CD4-positive, alpha-beta T cell (primary cell): ENCODE data around the gene PTPRD. TPM values are rescaled to one million over a fixed set of nuclear protein-coding genes. Genes with fewer than 3 reads are reported as not detected.

Experiments
- ATAC-seq: fragments of 200-7000 bp; cut with Tn5 transposase; one replicate; pipeline ENCODE4 v1.10.0; 2022; ENCODE audit warnings: mild to moderate bottlenecking; ENCODE audit not compliant: poor library complexity
- CTCF ChIA-PET: fragments of 350-600 bp; sonication (Branson Sonifier 250); formaldehyde crosslinking; loops from one replicate; lab custom pipeline; 2021; ENCODE audit warnings: antibody characterized with exemption, inconsistent platforms; lab: Charles Lee
- POLR2A ChIA-PET: fragments of 350-600 bp; sonication (Branson Sonifier 250); formaldehyde crosslinking; loops from one replicate; lab custom pipeline; 2021; ENCODE audit warnings: antibody characterized with exemption, inconsistent platforms; lab: Charles Lee
- DNase-seq, 14 experiments: peaks; one replicate each; pipeline ENCODE4 v3.0.0-alpha.2; 2013 to 2020; ENCODE audit warnings: mixed read lengths in 2 of 14
- H3K27ac ChIP-seq, 2 donors: one replicate each; pipeline versions ENCODE4 v1.5.1 to v1.7.0; 2013; ENCODE audit warnings: low read length in 2 of 2, low read depth in 1 of 2, mild to moderate bottlenecking in 1 of 2
- H3K27me3 ChIP-seq, 2 experiments: 1 replicate in 1 of 2; 2 replicates in 1 of 2; pipeline versions ENCODE4 v1.6.1 to v1.7.0; 2013; ENCODE audit warnings: low read length in 2 of 2, control low read depth in 1 of 2, mild to moderate bottlenecking in 1 of 2, moderate library complexity in 1 of 2; ENCODE audit not compliant: insufficient read depth in 2 of 2, control insufficient read depth in 1 of 2
- H3K36me3 ChIP-seq: one replicate; pipeline ENCODE4 v1.6.1; 2013; ENCODE audit warnings: low read length, control low read depth; ENCODE audit not compliant: insufficient read depth
- H3K4me1 ChIP-seq: one replicate; pipeline ENCODE4 v1.6.1; 2013; ENCODE audit warnings: low read length, control low read depth; ENCODE audit not compliant: insufficient read depth
- H3K4me3 ChIP-seq: one replicate; pipeline ENCODE4 v1.5.1; 2013; ENCODE audit warnings: mild to moderate bottlenecking, low read length, moderate library complexity
- H3K9me3 ChIP-seq, 2 experiments: 1 replicate in 1 of 2; 2 replicates in 1 of 2; pipeline versions ENCODE4 v1.6.1 to v1.7.0; 2013; ENCODE audit warnings: low read length in 2 of 2, mild to moderate bottlenecking in 2 of 2, control low read depth in 1 of 2, moderate library complexity in 1 of 2; ENCODE audit not compliant: control insufficient read depth in 1 of 2, insufficient read depth in 1 of 2
- H3K27ac Mint-ChIP-seq: one replicate; pipeline ENCODE4 v1.8.0; 2020; ENCODE audit warnings: mixed read lengths
- H3K27me3 Mint-ChIP-seq: one replicate; pipeline ENCODE4 v1.8.0; 2021; ENCODE audit warnings: mixed read lengths
- H3K36me3 Mint-ChIP-seq: one replicate; pipeline ENCODE4 v1.8.0; 2021; ENCODE audit warnings: low read depth, mixed read lengths
- H3K4me1 Mint-ChIP-seq: one replicate; pipeline ENCODE4 v1.8.0; 2021; ENCODE audit warnings: low read depth, mixed read lengths
- H3K4me3 Mint-ChIP-seq: one replicate; pipeline ENCODE4 v1.8.0; 2020; ENCODE audit warnings: mild to moderate bottlenecking, mixed read lengths
- H3K9me3 Mint-ChIP-seq: one replicate; pipeline ENCODE4 v1.8.0; 2020; ENCODE audit warnings: mixed read lengths
- CTCF ChIP-seq: fragments of 200-600 bp; IDR thresholded peaks from one replicate; pipeline ENCODE4 v1.8.0; 2022; ENCODE audit warnings: antibody characterized with exemption, mild to moderate bottlenecking
- intact Hi-C, 2 experiments: fragments of 100-400 bp; cut with DNase I in 1 of 2; cut with micrococcal nuclease in 1 of 2; formaldehyde crosslinking; loops; one replicate each; pipeline versions ENCODE4 v1.15.1 to v1.9.0; 2023 to 2025; cut with DNase I, micrococcal nuclease
- total RNA-seq, 174 experiments: library from RNA in 2 of 174; stranded (reverse) in 2 of 174; gene quantifications; one replicate each; pipeline ENCODE4 v1.2.3 and lab custom pipeline; 2021 to 2026

Gene PTPRD
- total RNA-seq, 2 experiments from 2014 or later, result not detected

GRCh38 chr9:8304720-8305119 lies 2308.1 kb downstream of the PTPRD start:
- intact Hi-C loops, result no loop called here
- ATAC-seq, result no peak

GRCh38 chr9:8301296-8301695 lies 2311.5 kb downstream of the PTPRD start:
- POLR2A ChIA-PET, result no interaction called here

More at GRCh38 chr9:8304720-8305119, 2308.1 kb downstream of the PTPRD start:
- CTCF ChIA-PET, result no interaction called here
- Mint-ChIP-seq H3K9me3 (peaks cover 11% of the 10 kb centered on the region), H3K4me1 (no peaks in the 10 kb centered on the region), H3K36me3 (no peaks in the 10 kb centered on the region), H3K27me3 (no peaks in the 10 kb centered on the region), H3K27ac (no peak overlapping the region), H3K4me3 (no peak overlapping the region)
- no peaks in the 10 kb centered on the region for H3K36me3 ChIP-seq
- DNase-seq, result no peak
- no peak overlapping the region for H3K4me3 ChIP-seq
- H3K4me1 ChIP-seq, result no peaks in the 10 kb centered on the region
- no peak overlapping the region for H3K27ac ChIP-seq
- no peak for TF ChIP-seq CTCF
- H3K27me3 ChIP-seq, result no peaks in the 10 kb centered on the region
- H3K9me3 ChIP-seq, result peaks cover 0 to 9% of the 10 kb centered on the region in 2 experiments
- POLR2A ChIA-PET, result no interaction called here

GRCh38 chr9:8297047-8297446 lies 2315.8 kb downstream of the PTPRD start:
- Mint-ChIP-seq H3K27me3 (no peaks in the 10 kb centered on the region), H3K36me3 (no peaks in the 10 kb centered on the region), H3K27ac (no peak overlapping the region), H3K4me1 (no peaks in the 10 kb centered on the region), H3K9me3 (no peaks in the 10 kb centered on the region), H3K4me3 (no peak overlapping the region)
- no peak overlapping the region for H3K27ac ChIP-seq
- ATAC-seq, result no peak
- no peak overlapping the region for H3K4me3 ChIP-seq
- ChIA-PET POLR2A (no interaction called here), CTCF (no interaction called here)
- no peaks in the 10 kb centered on the region for H3K9me3 ChIP-seq
- no peak for DNase-seq
- intact Hi-C loops, result no loop called here
- no peaks in the 10 kb centered on the region for H3K4me1 ChIP-seq
- H3K27me3 ChIP-seq, result no peaks in the 10 kb centered on the region
- no peaks in the 10 kb centered on the region for H3K36me3 ChIP-seq
- no peak for TF ChIP-seq CTCF

More at GRCh38 chr9:8301296-8301695, 2311.5 kb downstream of the PTPRD start:
- Mint-ChIP-seq H3K9me3 (peaks cover 2% of the 10 kb centered on the region), H3K4me1 (no peaks in the 10 kb centered on the region), H3K4me3 (no peak overlapping the region), H3K36me3 (no peaks in the 10 kb centered on the region), H3K27me3 (no peaks in the 10 kb centered on the region), H3K27ac (no peak overlapping the region)
- no peak for DNase-seq
- no peak for TF ChIP-seq CTCF
- ATAC-seq, result no peak
- Histone ChIP-seq H3K27ac (no peak overlapping the region), H3K4me3 (no peak overlapping the region), H3K4me1 (no peaks in the 10 kb centered on the region), H3K9me3 (no peaks in the 10 kb centered on the region), H3K36me3 (no peaks in the 10 kb centered on the region), H3K27me3 (no peaks in the 10 kb centered on the region)
- CTCF ChIA-PET, result no interaction called here
- intact Hi-C loops, result no loop called here
